ENCODE data around the gene EYS.

The EYS gene

GRCh38 chr6:63882208-63882607 lies 1824.8 kb downstream of the EYS start:
- no peak overlapping the region for H3K4me2 ChIP-seq (ENCODE audit: low read depth, low read length, poor library complexity, severe bottlenecking)
- no peak overlapping the region for H3K4me3 ChIP-seq (ENCODE audit: low read length, poor library complexity, severe bottlenecking)
- H3K79me2 ChIP-seq (ENCODE audit: insufficient read depth, low read length): no peaks in the 10 kb centered on the region
- H3F3A ChIP-seq (ENCODE audit: low read depth): no peaks in the 10 kb centered on the region
- H4K20me1 ChIP-seq (ENCODE audit: insufficient read depth, low read length, poor library complexity, severe bottlenecking): no peaks in the 10 kb centered on the region
- no peaks in the 10 kb centered on the region for H3K4me1 ChIP-seq (ENCODE audit: insufficient read depth, low read length, poor library complexity, severe bottlenecking)
- no peak overlapping the region for H2AFZ ChIP-seq (ENCODE audit: low read length)
- TF ChIP-seq CTCF (conservative IDR thresholded peaks at IDR 0.05; ENCODE audit: low read length) (peak; percentile 37), EZH2phosphoT487 (IDR thresholded peaks at IDR 0.05; ENCODE audit: borderline replicate concordance) (no peak)
- no peaks in the 10 kb centered on the region for H3K9me2 ChIP-seq (replicated peaks; ENCODE audit: low read depth, low read length)
- H3K9me3 ChIP-seq (ENCODE audit: insufficient read depth, low read depth, low read length): peaks cover 3% of the 10 kb centered on the region; the same call in 1 of the 2 replicates
- H3K27me3 ChIP-seq (ENCODE audit: insufficient read depth, low read length, poor library complexity, severe bottlenecking): no peaks in the 10 kb centered on the region
- no peak overlapping the region for H3K9ac ChIP-seq (ENCODE audit: low read depth, low read length, poor library complexity, severe bottlenecking)
- H3K36me3 ChIP-seq (ENCODE audit: insufficient read depth, low read length): no peaks in the 10 kb centered on the region

- Histone ChIP-seq H3K79me2 (ENCODE audit: insufficient read depth, low read length) (no peaks in the 10 kb centered on the region), H3K27me3 (ENCODE audit: insufficient read depth, low read length, poor library complexity, severe bottlenecking) (no peaks in the 10 kb centered on the region), H3K4me3 (ENCODE audit: low read length, poor library complexity, severe bottlenecking) (no peak overlapping the region), H2AFZ (ENCODE audit: low read length) (no peak overlapping the region), H3K4me2 (ENCODE audit: low read depth, low read length, poor library complexity, severe bottlenecking) (no peak overlapping the region), H3K9me2 (replicated peaks; ENCODE audit: low read depth, low read length) (no peaks in the 10 kb centered on the region), H3K9me3 (ENCODE audit: insufficient read depth, low read depth, low read length) (peaks cover 3% of the 10 kb centered on the region; the same call in 1 of the 2 replicates), H3K9ac (ENCODE audit: low read depth, low read length, poor library complexity, severe bottlenecking) (no peak overlapping the region), H4K20me1 (ENCODE audit: insufficient read depth, low read length, poor library complexity, severe bottlenecking) (no peaks in the 10 kb centered on the region), H3K4me1 (ENCODE audit: insufficient read depth, low read length, poor library complexity, severe bottlenecking) (no peaks in the 10 kb centered on the region), H3F3A (ENCODE audit: low read depth) (no peaks in the 10 kb centered on the region), H3K36me3 (ENCODE audit: insufficient read depth, low read length) (no peaks in the 10 kb centered on the region)
- no peak for TF ChIP-seq EZH2phosphoT487 (IDR thresholded peaks at IDR 0.05; ENCODE audit: borderline replicate concordance)
- no peak for TF ChIP-seq CTCF (conservative IDR thresholded peaks at IDR 0.05; ENCODE audit: low read length)
Measured at GRCh38 chr6:63881791-63882190, 1825.2 kb downstream of the EYS start.

GRCh38 chr6:63872233-63872632 lies 1834.8 kb downstream of the EYS start:
- no peak for TF ChIP-seq CTCF (conservative IDR thresholded peaks at IDR 0.05; ENCODE audit: low read length)
- TF ChIP-seq EZH2phosphoT487 (IDR thresholded peaks at IDR 0.05; ENCODE audit: borderline replicate concordance): no peak
- Histone ChIP-seq H3K36me3 (ENCODE audit: insufficient read depth, low read length) (no peaks in the 10 kb centered on the region), H3F3A (ENCODE audit: low read depth) (no peaks in the 10 kb centered on the region), H3K79me2 (ENCODE audit: insufficient read depth, low read length) (no peaks in the 10 kb centered on the region), H3K4me2 (ENCODE audit: low read depth, low read length, poor library complexity, severe bottlenecking) (no peak overlapping the region), H2AFZ (ENCODE audit: low read length) (no peak overlapping the region), H3K9me3 (ENCODE audit: insufficient read depth, low read depth, low read length) (no peaks in the 10 kb centered on the region), H3K4me1 (ENCODE audit: insufficient read depth, low read length, poor library complexity, severe bottlenecking) (no peaks in the 10 kb centered on the region), H3K27me3 (ENCODE audit: insufficient read depth, low read length, poor library complexity, severe bottlenecking) (no peaks in the 10 kb centered on the region), H3K9ac (ENCODE audit: low read depth, low read length, poor library complexity, severe bottlenecking) (no peak overlapping the region), H4K20me1 (ENCODE audit: insufficient read depth, low read length, poor library complexity, severe bottlenecking) (no peaks in the 10 kb centered on the region), H3K9me2 (replicated peaks; ENCODE audit: low read depth, low read length) (no peaks in the 10 kb centered on the region), H3K4me3 (ENCODE audit: low read length, poor library complexity, severe bottlenecking) (no peak overlapping the region)

Data from Loucy (cell line).